T follicular helper cell (primary cell): ENCODE measurements around the gene TXNDC17.
"Not testable (repeated sequence)": the region's sequence is repeated elsewhere in the genome, so short reads cannot be mapped to it uniquely, and the experiment has no call there.

Experiments
- DNase-seq: peaks from one replicate; pipeline ENCODE4 v3.0.0-alpha.2; 2020; ENCODE audit warnings: low read depth

TXNDC17 gene

GRCh38 chr17:6683730-6684459 is 43.0 kb downstream of the TXNDC17 start:
- no peak for DNase-seq

GRCh38 chr17:6684460-6684783 is 43.6 kb downstream of the TXNDC17 start:
- DNase-seq = no peak

- no peak for DNase-seq
Observed at GRCh38 chr17:6684881-6685767, 44.3 kb downstream of the TXNDC17 start.

- DNase-seq = no peak
Observed at GRCh38 chr17:6686026-6686425, 45.2 kb downstream of the TXNDC17 start.

- no peak for DNase-seq
Observed at GRCh38 chr17:6688944-6689343, 48.1 kb downstream of the TXNDC17 start.

GRCh38 chr17:6690641-6691040 is 49.8 kb downstream of the TXNDC17 start:
- DNase-seq = no peak

- DNase-seq = no peak
Observed at GRCh38 chr17:6691546-6691945, 50.7 kb downstream of the TXNDC17 start.

- DNase-seq = not testable (repeated sequence)
Observed at GRCh38 chr17:6691958-6692357, 51.1 kb downstream of the TXNDC17 start.
